ENCODE results near the gene G6PD. TPM values are rescaled to one million over a fixed set of nuclear protein-coding genes. Genes with fewer than 3 reads are reported as not detected.
"Not testable (repeated sequence)": the region's sequence is repeated elsewhere in the genome, so short reads cannot be mapped to it uniquely, and the experiment has no call there.

Gene G6PD
- total RNA-seq, 1 experiment from 2014 or later: 19.1 TPM

- no peak for DNase-seq (ENCODE audit: low read depth)
These were observed 31.3 kb downstream of the G6PD start for GRCh38 chrX:154515090-154515965.

- no peak for DNase-seq (ENCODE audit: low read depth)
These were observed 32.9 kb downstream of the G6PD start for GRCh38 chrX:154513716-154514115.

- DNase-seq (ENCODE audit: low read depth): no peak
These were observed 33.6 kb downstream of the G6PD start for GRCh38 chrX:154512879-154513553.

DNA sequence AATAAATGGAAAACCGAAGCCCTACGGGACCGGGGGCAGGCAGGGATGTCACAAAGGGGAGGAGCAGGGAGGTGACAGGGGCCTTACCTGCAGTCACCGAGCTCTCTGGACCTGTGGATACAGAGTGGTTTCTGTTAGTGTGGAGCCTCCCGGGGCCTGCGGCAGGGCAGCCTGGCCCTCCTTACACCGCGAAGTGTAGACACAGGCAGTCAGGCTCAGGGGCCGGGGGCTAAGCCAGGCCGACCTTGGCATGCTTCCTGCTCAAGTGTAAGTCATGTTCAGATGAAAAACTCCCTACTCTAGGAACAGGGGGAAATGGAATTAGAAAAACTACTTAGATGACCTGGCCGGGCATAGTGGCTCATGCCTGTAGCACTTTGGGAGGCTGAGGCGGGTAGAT is 34.9 kb downstream of the G6PD start:
- DNase-seq (ENCODE audit: low read depth): no peak

- no peak for DNase-seq (ENCODE audit: low read depth)
These were observed 37.2 kb downstream of the G6PD start for GRCh38 chrX:154509455-154509854.

GRCh38 chrX:154508384-154508745 is 38.3 kb downstream of the G6PD start:
- no peak for DNase-seq (ENCODE audit: low read depth)

DNA sequence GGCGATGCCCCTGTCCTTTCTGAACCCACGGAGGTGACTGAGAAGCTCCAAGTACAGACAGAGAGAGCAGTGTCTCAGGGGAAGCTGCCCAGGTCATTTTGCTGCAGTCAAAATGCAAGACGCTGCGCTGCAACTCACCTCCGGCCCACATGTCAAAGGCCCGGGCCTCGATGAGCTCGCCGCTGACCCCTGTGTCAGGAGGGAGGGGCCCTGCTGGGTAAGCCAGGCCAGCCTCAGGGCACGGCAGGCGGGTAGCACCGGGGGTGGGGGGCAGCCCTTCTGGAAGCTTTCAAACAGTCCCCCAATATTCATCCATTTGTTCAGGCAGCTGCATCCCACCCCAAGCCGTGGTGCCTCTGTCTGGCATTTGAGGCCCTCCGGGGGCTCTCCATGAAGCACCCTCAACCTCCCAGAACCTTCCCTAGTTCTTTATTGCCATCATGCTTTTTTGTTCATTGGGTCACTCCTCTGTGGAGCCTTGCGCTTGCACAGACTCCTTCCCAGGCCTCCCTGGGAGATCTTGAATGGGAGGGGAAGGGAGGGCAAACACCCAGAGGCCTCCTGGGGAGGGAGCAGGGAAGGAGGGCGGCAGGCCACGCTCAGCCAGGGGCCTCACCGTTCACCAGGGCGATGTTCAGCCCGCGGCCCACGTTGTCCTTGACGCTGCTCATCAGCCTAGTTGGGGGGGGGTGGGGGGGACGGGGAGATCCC is 38.8 kb downstream of the G6PD start:
- DNase-seq (ENCODE audit: low read depth): no peak

GRCh38 chrX:154506483-154507332 is 39.9 kb downstream of the G6PD start:
- no peak for DNase-seq (ENCODE audit: low read depth)

- DNase-seq (ENCODE audit: low read depth): peak; percentile 48
These were observed 40.9 kb downstream of the G6PD start for GRCh38 chrX:154505734-154506133.

DNA sequence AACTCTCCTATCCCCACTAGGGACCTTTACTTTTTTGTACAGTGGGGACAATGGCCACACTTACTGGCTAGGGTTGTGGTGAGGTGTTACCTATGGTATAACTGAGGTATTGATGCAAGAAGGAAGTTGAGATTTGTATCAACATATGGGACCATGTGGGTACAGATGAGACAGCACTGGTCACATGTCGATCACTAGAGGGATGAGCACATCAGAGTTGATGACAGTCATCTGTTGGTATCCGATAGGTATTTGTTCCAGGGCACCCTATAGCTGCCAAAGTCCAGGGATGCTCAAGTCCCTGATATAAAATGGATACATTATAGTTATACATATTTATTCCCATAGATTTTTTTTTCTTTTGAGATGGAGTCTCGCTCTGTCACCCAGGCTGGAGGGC is 43.7 kb downstream of the G6PD start:
- DNase-seq (ENCODE audit: low read depth): no peak

DNA sequence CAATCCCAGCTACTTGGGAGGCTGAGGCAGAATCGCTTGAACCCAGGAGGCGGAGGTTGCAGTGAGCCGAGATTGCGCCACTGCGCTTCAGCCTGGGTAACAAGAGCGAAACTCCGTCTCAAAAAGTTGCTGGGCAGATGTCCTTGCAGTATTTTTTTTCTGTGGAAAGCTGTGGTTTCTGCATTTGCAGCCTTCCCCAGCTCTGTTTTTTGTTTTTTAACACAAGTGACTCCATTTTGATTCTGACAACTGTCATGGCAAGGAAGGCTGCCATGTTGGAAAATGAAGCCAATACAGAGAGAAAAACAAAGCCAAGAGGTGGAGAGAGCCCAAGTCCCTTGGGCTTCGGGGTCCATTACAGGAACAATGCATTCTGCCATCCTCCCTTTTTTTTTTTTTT is 44.5 kb downstream of the G6PD start:
- no peak for DNase-seq (ENCODE audit: low read depth)

GRCh38 chrX:154501423-154501822 is 45.2 kb downstream of the G6PD start:
- not testable (repeated sequence) for DNase-seq (ENCODE audit: low read depth)

GRCh38 chrX:154496591-154497137 is 50.0 kb downstream of the G6PD start:
- DNase-seq (ENCODE audit: low read depth): not testable (repeated sequence)

DNA sequence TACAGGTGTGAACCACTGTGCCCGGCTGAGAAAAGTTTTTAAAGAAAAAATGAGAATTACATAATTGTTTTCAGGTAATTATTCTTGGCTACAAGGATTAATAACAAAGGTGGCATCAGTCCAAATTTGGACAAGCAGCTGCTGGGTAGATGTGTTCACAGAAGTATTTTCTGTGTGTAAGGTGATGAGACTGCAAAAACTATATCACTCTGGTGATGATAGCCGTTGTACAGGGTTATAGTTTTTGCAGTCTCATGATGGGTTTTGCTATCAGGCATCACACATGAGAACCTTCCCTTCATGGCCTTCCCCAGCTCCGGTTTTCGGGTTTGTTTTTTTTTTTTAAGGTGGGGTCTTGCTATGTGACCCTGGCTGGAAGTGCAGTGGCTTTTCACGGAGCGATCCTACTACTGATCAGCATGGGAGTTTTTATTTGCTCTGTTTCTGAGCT is 51.1 kb downstream of the G6PD start:
- DNase-seq (ENCODE audit: low read depth): no peak

DNA sequence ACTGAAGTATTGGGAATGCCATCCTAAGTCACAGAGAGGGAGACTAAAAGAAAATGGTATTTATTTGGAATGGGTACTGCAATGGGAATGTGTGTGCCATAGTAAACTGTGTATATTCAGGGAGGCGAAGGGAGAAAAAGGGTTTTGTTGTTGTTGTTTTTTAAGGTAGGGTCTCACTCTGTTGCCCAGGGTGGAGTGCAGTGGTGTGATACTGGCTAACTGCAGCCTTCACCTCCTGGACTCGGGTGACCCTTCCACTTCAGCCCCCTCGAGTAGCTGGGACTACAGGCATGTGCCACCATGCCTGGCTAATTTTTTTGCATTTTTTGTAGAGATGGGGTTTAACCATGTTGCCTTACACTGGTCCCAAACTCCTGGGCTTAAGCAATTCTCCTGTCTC is 51.9 kb downstream of the G6PD start:
- DNase-seq (ENCODE audit: low read depth): no peak

DNA sequence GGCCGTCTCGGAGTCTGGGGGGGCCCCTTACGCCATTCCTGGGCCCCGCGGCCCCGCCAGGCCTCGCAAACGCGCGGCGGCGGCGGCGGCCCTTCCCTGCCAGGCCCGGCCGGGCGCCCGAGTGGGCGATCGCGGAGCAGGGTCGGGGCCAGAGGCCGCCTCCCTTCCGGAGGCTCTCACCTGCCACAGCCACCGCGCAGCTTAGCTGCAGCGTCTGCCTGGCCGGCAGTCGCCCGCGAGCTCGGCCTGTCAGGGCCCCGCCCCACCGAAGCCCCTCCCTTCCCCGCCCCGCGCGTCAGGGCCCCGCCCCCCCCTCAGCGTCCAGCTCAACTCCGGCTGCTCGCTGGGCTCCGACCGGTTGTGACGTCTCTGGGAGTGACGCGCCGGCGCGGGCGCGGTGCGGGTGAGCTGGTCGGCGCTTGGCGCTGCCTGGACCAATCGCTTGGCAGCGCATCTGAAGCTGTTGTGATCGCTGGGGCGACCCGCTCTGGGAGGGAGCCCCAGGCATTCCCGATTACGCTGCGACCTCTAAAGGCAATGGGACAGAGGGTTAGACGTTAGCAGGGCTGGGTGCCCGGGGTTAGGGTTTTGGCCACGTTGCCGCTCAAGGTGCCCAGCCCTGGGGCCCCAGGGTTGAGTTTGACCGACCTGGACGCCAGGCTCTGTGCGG is 56.1 kb downstream of the G6PD start, which contains the start of gene SLC10A3:
TSS of gene SLC10A3 (minus strand) at position 216 of the 670 bp plus-strand sequence. CDS start 1,689 bp downstream, outside the sequence.
- peak; percentile 95 for DNase-seq (ENCODE audit: low read depth)

- DNase-seq (ENCODE audit: low read depth): peak; percentile 69
These were observed 56.6 kb downstream of the G6PD start for GRCh38 chrX:154490021-154490413.

DNA sequence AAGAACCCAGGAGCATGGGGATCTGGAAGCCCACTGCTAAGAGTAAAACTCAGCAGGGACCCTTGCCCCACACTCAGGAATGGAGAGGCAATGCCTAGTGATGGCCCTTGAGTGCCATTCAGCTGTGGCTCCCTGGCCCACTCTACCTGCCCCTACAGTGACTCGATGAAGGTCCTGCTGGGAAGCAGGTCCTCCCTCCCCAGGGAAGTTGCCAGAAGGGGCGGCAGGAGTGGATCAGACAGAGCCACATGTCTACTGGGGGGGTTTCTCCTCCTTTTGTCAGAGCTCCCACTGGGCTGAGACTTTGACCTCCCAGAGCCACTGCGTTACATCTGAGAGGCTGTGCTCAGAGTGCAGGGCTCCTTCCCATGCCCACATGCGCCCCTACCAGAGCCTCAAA is 57.5 kb downstream of the G6PD start:
- no peak for DNase-seq (ENCODE audit: low read depth)

- no peak for DNase-seq (ENCODE audit: low read depth)
These were observed 58.1 kb downstream of the G6PD start for GRCh38 chrX:154488336-154489075.

Data from Daoy (cell line).